HG03442 (cell line): Measurements from ENCODE around the gene DCDC2.
A peak's percentile ranks its signal among the peaks of the same experiment; 100 is the strongest.
"Not testable (repeated sequence)": the region's sequence is repeated elsewhere in the genome, so short reads cannot be mapped to it uniquely, and the experiment has no call there.

Experiments used
- ATAC-seq: cut with Tn5 transposase; IDR thresholded peaks from one replicate; pipeline ENCODE4 v1.9.1; 2021; ENCODE audit warnings: mild to moderate bottlenecking, moderate library complexity; ENCODE audit not compliant: unreplicated experiment

DCDC2 gene

GRCh38 chr6:24381476-24382219 lies 23.8 kb upstream of the DCDC2 start:
- ATAC-seq: no peak

- ATAC-seq: no peak
Observed at GRCh38 chr6:24378473-24379097, 20.7 kb upstream of the DCDC2 start.

- no peak for ATAC-seq
Observed at GRCh38 chr6:24376871-24377270, 19.0 kb upstream of the DCDC2 start.

- no peak for ATAC-seq
Observed at GRCh38 chr6:24374612-24375011, 16.8 kb upstream of the DCDC2 start.

GRCh38 chr6:24365103-24365633 lies 7.3 kb upstream of the DCDC2 start:
- not testable (repeated sequence) for ATAC-seq

- ATAC-seq: not testable (repeated sequence)
Observed at GRCh38 chr6:24362363-24362762, 4.5 kb upstream of the DCDC2 start.

GRCh38 chr6:24359640-24360454 lies 2.0 kb upstream of the DCDC2 start:
- ATAC-seq: peak; percentile 81

- no peak for ATAC-seq
Observed at GRCh38 chr6:24358219-24358821, 461 bp upstream of the DCDC2 start.

GRCh38 chr6:24356310-24356973 lies 1.4 kb downstream of the DCDC2 start:
- ATAC-seq: no peak

GRCh38 chr6:24355393-24355792 lies 2.5 kb downstream of the DCDC2 start:
- no peak for ATAC-seq

- ATAC-seq: no peak
Observed at GRCh38 chr6:24353861-24354260, 4.0 kb downstream of the DCDC2 start.

- no peak for ATAC-seq
Observed at GRCh38 chr6:24352434-24352833, 5.4 kb downstream of the DCDC2 start.

- ATAC-seq: no peak
Observed at GRCh38 chr6:24344976-24345375, 12.9 kb downstream of the DCDC2 start.

- ATAC-seq: no peak
Observed at GRCh38 chr6:24340998-24341938, 16.6 kb downstream of the DCDC2 start.

GRCh38 chr6:24339932-24340331 lies 17.9 kb downstream of the DCDC2 start:
- ATAC-seq: no peak

- ATAC-seq: no peak
Observed at GRCh38 chr6:24334285-24334684, 23.6 kb downstream of the DCDC2 start.

GRCh38 chr6:24332317-24332716 lies 25.5 kb downstream of the DCDC2 start:
- no peak for ATAC-seq

- ATAC-seq: no peak
Observed at GRCh38 chr6:24330137-24330732, 27.6 kb downstream of the DCDC2 start.

- ATAC-seq: no peak
Observed at GRCh38 chr6:24329451-24329850, 28.4 kb downstream of the DCDC2 start.
